GM12878 (cell line): ENCODE measurements around the gene TRMU. TPM values are rescaled to one million over a fixed set of nuclear protein-coding genes. Genes with fewer than 3 reads are reported as not detected.

Experiments used
- ATAC-seq: fragments of 200-7000 bp; cut with Tn5 transposase; 3 replicates; pipeline ENCODE4 v1.9.1; 2020; ENCODE audit warnings: mild to moderate bottlenecking, moderate library complexity
- BruUV-seq: library from RNA; stranded (reverse); fragments of 400-500 nt; replicated peaks from 2 replicates; lab custom pipeline; 2021; lab: Mats Ljungman, UMichigan
- CTCF ChIA-PET: fragments of 300-600 bp; sonication (Branson Sonifier 250); formaldehyde crosslinking; extraction: SDS; loops from one replicate; lab custom pipeline; 2021; ENCODE audit warnings: inconsistent platforms; lab: Yijun Ruan, JAX
- POLR2A ChIA-PET: fragments of 350-600 bp; formaldehyde crosslinking; extraction: SDS; loops from one replicate; lab custom pipeline; 2021; ENCODE audit warnings: inconsistent platforms; lab: Charles Lee
- RAD21 ChIA-PET: fragments of 300-600 bp; sonication (Branson Sonifier 250); formaldehyde crosslinking; loops from one replicate; lab custom pipeline; 2023; ENCODE audit warnings: antibody characterized with exemption; ENCODE audit not compliant: unreplicated experiment; lab: Charles Lee
- SMC1A ChIA-PET: fragments of 300-600 bp; sonication (Branson Sonifier 250); formaldehyde crosslinking; loops from one replicate; lab custom pipeline; 2023; ENCODE audit not compliant: unreplicated experiment, uncharacterized antibody; lab: Charles Lee
- DNase-seq: peaks from one replicate; pipeline ENCODE4 v3.0.0-alpha.2; 2011; ENCODE audit warnings: low read depth, low spot score
- FAIRE-seq: peaks from 3 replicates; lab custom pipeline; 2011; peaks lifted over from hg19 to GRCh38; lab: Jason Lieb, UNC
- H2AFZ ChIP-seq: 2 replicates; pipeline ENCODE4 v1.6.0; 2011; ENCODE audit warnings: low read depth, low read length, control low read depth; ENCODE audit not compliant: control insufficient read depth
- H3K27ac ChIP-seq: 2 replicates; pipeline ENCODE4 v1.5.1; 2011; ENCODE audit warnings: control low read depth; ENCODE audit not compliant: control insufficient read depth, insufficient read depth
- H3K27me3 ChIP-seq, 2 experiments: replicated peaks in 1 of 2; 2 replicates each; pipeline versions ENCODE4 v1.6.0 to v1.6.1; 2011; ENCODE audit warnings: low read length in 1 of 2; ENCODE audit not compliant: control insufficient read depth in 2 of 2, insufficient read depth in 2 of 2
- H3K36me3 ChIP-seq, 2 experiments: 2 replicates each; pipeline ENCODE4 v1.5.1; 2011; ENCODE audit warnings: low read length in 1 of 2; ENCODE audit not compliant: control insufficient read depth in 2 of 2, insufficient read depth in 2 of 2
- H3K4me1 ChIP-seq: 2 replicates; pipeline ENCODE4 v1.6.1; 2011; ENCODE audit warnings: mild to moderate bottlenecking, low read length, moderate library complexity, mixed read lengths; ENCODE audit not compliant: control insufficient read depth, insufficient read depth
- H3K4me2 ChIP-seq: 2 replicates; pipeline ENCODE4 v1.6.0; 2011; ENCODE audit warnings: control low read depth; ENCODE audit not compliant: control insufficient read depth, insufficient read depth
- H3K4me3 ChIP-seq: fragments of 200-600 bp; sonication (generic); 2 replicates; pipeline ENCODE4 v1.5.1; 2016
- H3K79me2 ChIP-seq: 2 replicates; pipeline ENCODE4 v1.6.0; 2011; ENCODE audit warnings: low read length; ENCODE audit not compliant: control insufficient read depth, insufficient read depth
- H3K9ac ChIP-seq: 2 replicates; pipeline ENCODE4 v1.8.0; 2011; ENCODE audit warnings: low read length, control low read depth, mixed read lengths; ENCODE audit not compliant: control insufficient read depth, insufficient read depth
- H3K9me3 ChIP-seq: replicated peaks from 3 replicates; pipeline ENCODE4 v1.5.1; 2011; ENCODE audit warnings: mild to moderate bottlenecking, low read length; ENCODE audit not compliant: control insufficient read depth, insufficient read depth
- H4K20me1 ChIP-seq: 2 replicates; pipeline ENCODE4 v1.6.0; 2011; ENCODE audit not compliant: control insufficient read depth, insufficient read depth
- KDM1A ChIP-seq: fragments of 200-600 bp; sonication (generic); IDR thresholded peaks from 2 replicates; pipeline ENCODE4 v1.6.1; 2016; ENCODE audit warnings: borderline replicate concordance
- MYC ChIP-seq: IDR thresholded peaks from 2 replicates; pipeline ENCODE4 v1.6.1; 2011; ENCODE audit warnings: mild to moderate bottlenecking, low read length, moderate library complexity, inconsistent platforms; ENCODE audit not compliant: insufficient read depth, insufficient replicate concordance, insufficient read length, severe bottlenecking
- PML ChIP-seq: IDR thresholded peaks from 2 replicates; pipeline ENCODE4 v1.6.1; 2012; ENCODE audit warnings: low read length, inconsistent platforms
- POLR2A ChIP-seq: IDR thresholded peaks from 2 replicates; pipeline ENCODE4 v1.6.1; 2011; ENCODE audit warnings: low read depth, mild to moderate bottlenecking, low read length
- POU2F2 ChIP-seq: IDR thresholded peaks from 3 replicates; pipeline ENCODE4 v1.6.1; 2011; ENCODE audit warnings: low read depth, mild to moderate bottlenecking, low read length, borderline replicate concordance
- RB1 ChIP-seq: fragments of 450-650 bp; formaldehyde crosslinking; IDR thresholded peaks from 2 replicates; pipeline ENCODE4 v1.6.1; 2017; ENCODE audit warnings: mild to moderate bottlenecking, borderline replicate concordance
- WRNIP1 ChIP-seq: IDR thresholded peaks from 2 replicates; pipeline ENCODE4 v1.6.1; 2011; ENCODE audit warnings: low read depth, low read length, improper control_type of control experiment, borderline replicate concordance
- WGBS: methylation state at CpG from one replicate; pipeline ENCODE4 v1.1.6; 2016; ENCODE audit warnings: low lambda C conversion rate; ENCODE audit not compliant: insufficient replicate concordance, insufficient coverage; ENCODE audit errors: missing lambda C conversion rate; 5-methylcytosine and 5-hydroxymethylcytosine counted together
- in situ Hi-C: fragments of 300-500 bp; cut with MboI; formaldehyde crosslinking; loops from 9 replicates; pipeline ENCODE4 v1.14.3; 2018; ENCODE audit warnings: mixed read lengths
- intact Hi-C: fragments of 100-400 bp; cut with micrococcal nuclease; formaldehyde crosslinking; loops from one replicate; pipeline ENCODE4 v1.14.2; 2022; ENCODE audit not compliant: unreplicated experiment
- polyA plus RNA-seq, 11 experiments: library from polyadenylated mRNA; depleted of rRNA in 4 of 11; unstranded in 6 of 11; stranded (reverse) in 5 of 11; fragments of >200 nt; fragmentation: Nextera tagmentation in 4 of 11; fragmentation: Illumina TruSeq in 1 of 11; extraction: Ambion mirVana in 4 of 11; extraction: Trizol in 1 of 11; gene quantifications; 1 replicate in 1 of 11; 2 replicates in 10 of 11; pipeline versions ENCODE4 v1.2.1 to v1.2.3, GENCODE V29; 2011 to 2016; ENCODE audit warnings: inconsistent platforms in 2 of 11, missing spikeins in 2 of 11, low read depth in 1 of 11
- total RNA-seq, 4 experiments: library from RNA; depleted of rRNA in 3 of 4; stranded (reverse); fragments of >200 nt in 3 of 4; fragmentation: Illumina TruSeq in 1 of 4; extraction: Trizol in 1 of 4; gene quantifications; 2 replicates each; pipeline versions ENCODE4 v1.2.1 to v1.2.3, GENCODE V29; 2013 to 2021
- TF ChIP-seq, protein P1 (sequence below): IDR thresholded peaks from 2 replicates; pipeline ENCODE4 v1.6.1; 2011; ENCODE audit warnings: low read depth, mild to moderate bottlenecking, low read length, moderate library complexity, borderline replicate concordance; ENCODE audit errors: extremely low read depth
- TF ChIP-seq, protein P2 (sequence below): IDR thresholded peaks from 2 replicates; pipeline ENCODE4 v1.6.1; 2012; ENCODE audit warnings: mild to moderate bottlenecking, low read depth, low read length

Gene TRMU
- total and polyA plus RNA-seq, 10 of the 15 experiments (the other 5 are each of a cell fraction or from before 2014, with no cell fraction given): 3.5 to 57.0 (median 44.0) TPM

DNA sequence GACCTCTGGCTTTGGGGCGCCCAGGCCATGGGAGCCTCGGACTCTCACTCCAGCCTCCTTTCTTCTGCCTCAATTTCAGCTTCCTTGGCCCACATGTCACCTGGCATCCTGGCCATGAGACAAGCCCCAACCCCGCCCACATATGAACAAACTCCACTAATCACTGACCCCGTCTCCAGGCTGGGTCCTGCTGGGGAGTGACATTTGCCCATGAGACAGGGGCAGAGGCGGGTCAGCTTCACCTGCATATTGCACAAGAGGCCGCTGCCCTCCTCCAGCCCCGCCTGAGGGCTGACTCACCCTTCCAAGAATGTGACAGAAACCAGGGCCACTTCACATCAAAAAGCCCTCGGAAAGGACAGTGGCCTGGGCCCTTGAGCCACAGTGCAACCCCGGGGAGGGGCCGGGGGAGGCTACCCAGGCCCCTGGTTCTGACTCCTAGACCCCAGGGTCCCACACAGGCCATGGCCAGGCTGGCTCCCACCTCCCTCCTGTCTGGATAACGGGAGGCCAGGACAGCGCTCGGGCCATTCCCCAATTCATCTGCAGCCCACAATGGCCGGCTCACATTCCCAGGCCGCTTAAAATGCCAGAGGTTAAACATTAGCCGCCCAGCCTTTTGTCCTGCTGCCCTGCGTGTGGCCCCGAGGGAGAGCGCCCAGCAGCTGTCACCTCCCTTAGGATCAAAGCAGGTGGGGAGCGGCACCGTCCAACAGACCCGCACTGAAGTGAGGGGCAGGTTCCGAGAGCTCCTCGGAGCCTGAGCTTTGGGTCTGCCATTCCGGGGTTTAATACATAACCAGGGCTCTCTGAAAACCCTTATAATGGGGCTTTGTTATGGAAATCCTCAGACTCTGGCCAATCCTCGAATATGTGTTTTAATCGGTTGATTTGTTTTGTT, 42.3 kb downstream of the TRMU start:
- ATAC-seq: no peak
- ChIA-PET CTCF (no interaction called here), POLR2A (no interaction called here), SMC1A (no interaction called here), RAD21 (no interaction called here)
- no peak for DNase-seq
- 57% methylated on average over 25 of the region's 27 CpGs for WGBS
- no TSS peak for BruUV-seq
- Histone ChIP-seq H3K79me2 (no peaks in the 10 kb centered on the region), H3K27ac (no peak overlapping the region), H3K9ac (no peak overlapping the region), H3K4me3 (no peak overlapping the region), H3K4me2 (no peak overlapping the region), H3K36me3 (no peaks in the 10 kb centered on the region), H3K4me1 (peaks cover 6% of the 10 kb centered on the region), H4K20me1 (no peaks in the 10 kb centered on the region), H3K9me3 (peaks cover 3% of the 10 kb centered on the region; the same call in 2 of the 3 replicates), H2AFZ (no peak overlapping the region), H3K27me3 (no peaks in the 10 kb centered on the region)
- intact Hi-C loops (no loop called here), in situ Hi-C loops (no loop called here)
- TF ChIP-seq MYC (no peak), KDM1A (no peak)
- TF ChIP-seq, protein P1, sequence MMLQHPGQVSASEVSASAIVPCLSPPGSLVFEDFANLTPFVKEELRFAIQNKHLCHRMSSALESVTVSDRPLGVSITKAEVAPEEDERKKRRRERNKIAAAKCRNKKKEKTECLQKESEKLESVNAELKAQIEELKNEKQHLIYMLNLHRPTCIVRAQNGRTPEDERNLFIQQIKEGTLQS: no peak
- FAIRE-seq: no peak

DNA sequence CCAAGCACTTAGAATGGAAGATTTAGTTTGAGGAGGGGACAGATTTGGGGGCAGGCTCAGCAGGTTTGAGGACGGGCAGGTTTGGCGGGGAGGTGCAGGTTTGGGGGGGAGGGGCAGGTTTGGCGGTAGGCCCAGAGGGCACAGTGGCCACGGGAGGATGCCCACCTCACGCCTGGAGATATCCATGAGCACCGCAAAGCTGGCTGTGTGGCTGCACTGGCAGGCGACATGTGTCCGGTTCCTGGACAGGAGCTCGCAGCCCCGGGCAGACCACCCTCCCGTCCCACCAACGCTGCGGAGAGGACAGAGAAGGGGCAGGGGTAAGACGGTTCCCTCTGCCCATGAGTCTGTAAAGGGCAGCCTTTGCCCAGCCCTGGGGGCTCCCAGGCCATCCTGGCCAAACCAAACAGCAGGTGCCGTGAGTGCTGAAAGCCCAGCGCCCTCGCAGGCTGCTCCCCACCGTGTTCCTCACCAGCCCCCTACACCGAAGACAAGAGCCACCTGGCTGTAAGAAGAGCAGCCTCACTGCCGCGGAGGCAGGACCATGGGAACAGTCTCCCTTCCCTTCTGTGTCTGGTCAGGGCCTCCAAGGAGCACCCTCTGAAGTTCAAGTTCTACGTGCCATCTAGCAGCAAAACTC, 43.0 kb downstream of the TRMU start:
- ChIA-PET RAD21 (no interaction called here), POLR2A (no interaction called here), SMC1A (no interaction called here), CTCF (no interaction called here)
- peaks cover 3% of the 10 kb centered on the region; the same call in 2 of the 3 replicates for H3K9me3 ChIP-seq
- no peaks in the 10 kb centered on the region for H3K27me3 ChIP-seq
- FAIRE-seq: no peak
- no peak for ATAC-seq
- BruUV-seq: no TSS peak
- no peak overlapping the region for H3K27ac ChIP-seq
- H3K9ac ChIP-seq: no peak overlapping the region
- 67% methylated on average over 22 of the region's 22 CpGs for WGBS
- intact Hi-C loops (no loop called here), in situ Hi-C loops (no loop called here)
- H3K36me3 ChIP-seq: no peaks in the 10 kb centered on the region
- H3K4me3 ChIP-seq: no peak overlapping the region
- no peaks in the 10 kb centered on the region for H4K20me1 ChIP-seq
- peaks cover 6% of the 10 kb centered on the region for H3K4me1 ChIP-seq
- DNase-seq: no peak
- no peak overlapping the region for H2AFZ ChIP-seq
- H3K79me2 ChIP-seq: no peaks in the 10 kb centered on the region
- no peak overlapping the region for H3K4me2 ChIP-seq
- no peak for TF ChIP-seq RB1
- TF ChIP-seq POU2F2: no peak
- no peak for TF ChIP-seq PML
- TF ChIP-seq, protein P2, sequence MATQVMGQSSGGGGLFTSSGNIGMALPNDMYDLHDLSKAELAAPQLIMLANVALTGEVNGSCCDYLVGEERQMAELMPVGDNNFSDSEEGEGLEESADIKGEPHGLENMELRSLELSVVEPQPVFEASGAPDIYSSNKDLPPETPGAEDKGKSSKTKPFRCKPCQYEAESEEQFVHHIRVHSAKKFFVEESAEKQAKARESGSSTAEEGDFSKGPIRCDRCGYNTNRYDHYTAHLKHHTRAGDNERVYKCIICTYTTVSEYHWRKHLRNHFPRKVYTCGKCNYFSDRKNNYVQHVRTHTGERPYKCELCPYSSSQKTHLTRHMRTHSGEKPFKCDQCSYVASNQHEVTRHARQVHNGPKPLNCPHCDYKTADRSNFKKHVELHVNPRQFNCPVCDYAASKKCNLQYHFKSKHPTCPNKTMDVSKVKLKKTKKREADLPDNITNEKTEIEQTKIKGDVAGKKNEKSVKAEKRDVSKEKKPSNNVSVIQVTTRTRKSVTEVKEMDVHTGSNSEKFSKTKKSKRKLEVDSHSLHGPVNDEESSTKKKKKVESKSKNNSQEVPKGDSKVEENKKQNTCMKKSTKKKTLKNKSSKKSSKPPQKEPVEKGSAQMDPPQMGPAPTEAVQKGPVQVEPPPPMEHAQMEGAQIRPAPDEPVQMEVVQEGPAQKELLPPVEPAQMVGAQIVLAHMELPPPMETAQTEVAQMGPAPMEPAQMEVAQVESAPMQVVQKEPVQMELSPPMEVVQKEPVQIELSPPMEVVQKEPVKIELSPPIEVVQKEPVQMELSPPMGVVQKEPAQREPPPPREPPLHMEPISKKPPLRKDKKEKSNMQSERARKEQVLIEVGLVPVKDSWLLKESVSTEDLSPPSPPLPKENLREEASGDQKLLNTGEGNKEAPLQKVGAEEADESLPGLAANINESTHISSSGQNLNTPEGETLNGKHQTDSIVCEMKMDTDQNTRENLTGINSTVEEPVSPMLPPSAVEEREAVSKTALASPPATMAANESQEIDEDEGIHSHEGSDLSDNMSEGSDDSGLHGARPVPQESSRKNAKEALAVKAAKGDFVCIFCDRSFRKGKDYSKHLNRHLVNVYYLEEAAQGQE: no peak
- TF ChIP-seq POLR2A: no peak
- no peak for TF ChIP-seq WRNIP1
